ENCODE measurements around the gene SPEM3. TPM values are rescaled to one million over a fixed set of nuclear protein-coding genes. Genes with fewer than 3 reads are reported as not detected.

SPEM3 gene
- total and polyA plus RNA-seq, 2 of the 13 experiments (the other 11 are each of a cell fraction or from before 2014, with no cell fraction given): not detected

DNA sequence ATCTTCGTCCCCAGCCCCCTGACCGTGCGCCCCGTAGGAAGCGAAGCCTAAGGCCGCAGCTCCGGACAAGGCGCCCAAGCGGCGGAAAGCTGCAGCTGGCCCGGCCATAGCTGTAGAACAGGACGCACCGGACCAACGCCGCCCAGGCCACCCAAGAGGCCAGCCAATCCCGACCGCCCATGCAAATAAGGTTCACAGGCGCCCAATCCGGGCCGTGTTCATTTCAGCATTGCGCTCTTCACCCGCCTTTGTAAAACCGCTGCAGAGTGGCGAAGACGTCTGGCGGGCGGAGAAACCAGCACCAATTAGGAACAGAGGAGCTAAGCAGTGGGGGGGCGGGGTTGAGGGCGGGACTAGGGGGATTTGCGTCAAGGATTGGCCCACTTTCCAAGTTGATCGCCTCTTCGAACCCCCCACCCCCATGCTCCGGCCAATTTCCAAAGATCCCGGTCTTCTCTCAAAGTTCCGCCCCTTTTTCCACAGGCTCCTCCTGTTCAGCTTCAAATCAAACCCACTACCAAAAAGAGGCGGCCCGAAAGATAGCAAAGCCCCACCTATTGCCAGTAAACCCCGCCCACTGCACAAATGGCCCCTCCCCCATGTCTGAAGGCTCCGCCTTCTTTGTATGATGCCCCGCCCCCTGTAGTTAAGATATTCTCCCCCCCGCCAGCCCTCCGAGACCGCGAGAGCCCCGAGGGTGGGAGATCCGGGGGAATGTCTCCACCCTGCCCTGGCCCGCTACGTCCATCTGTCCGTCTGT lies 24.5 kb upstream of the SPEM3 start, which contains the start of gene TMEM256 (continued):
- TF ChIP-seq, protein P1, sequence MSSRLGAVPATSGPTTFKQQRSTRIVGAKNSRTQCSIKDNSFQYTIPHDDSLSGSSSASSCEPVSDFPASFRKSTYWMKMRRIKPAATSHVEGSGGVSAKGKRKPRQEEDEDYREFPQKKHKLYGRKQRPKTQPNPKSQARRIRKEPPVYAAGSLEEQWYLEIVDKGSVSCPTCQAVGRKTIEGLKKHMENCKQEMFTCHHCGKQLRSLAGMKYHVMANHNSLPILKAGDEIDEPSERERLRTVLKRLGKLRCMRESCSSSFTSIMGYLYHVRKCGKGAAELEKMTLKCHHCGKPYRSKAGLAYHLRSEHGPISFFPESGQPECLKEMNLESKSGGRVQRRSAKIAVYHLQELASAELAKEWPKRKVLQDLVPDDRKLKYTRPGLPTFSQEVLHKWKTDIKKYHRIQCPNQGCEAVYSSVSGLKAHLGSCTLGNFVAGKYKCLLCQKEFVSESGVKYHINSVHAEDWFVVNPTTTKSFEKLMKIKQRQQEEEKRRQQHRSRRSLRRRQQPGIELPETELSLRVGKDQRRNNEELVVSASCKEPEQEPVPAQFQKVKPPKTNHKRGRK (CRISPR knock-in tag; IDR thresholded peaks at IDR 0.05): no peak
- TF ChIP-seq ASH2L (IDR thresholded peaks at IDR 0.05; ENCODE audit: insufficient read length, low read depth, low read length) (peak; percentile 52), HES4 (CRISPR knock-in tag; IDR thresholded peaks at IDR 0.05; ENCODE audit: borderline replicate concordance) (no peak), ZNF724P (CRISPR knock-in tag; IDR thresholded peaks at IDR 0.05; ENCODE audit: borderline replicate concordance) (no peak), SP4 (CRISPR knock-in tag; IDR thresholded peaks at IDR 0.05) (peak; percentile 79), ZNF556 (CRISPR knock-in tag; IDR thresholded peaks at IDR 0.05; ENCODE audit: borderline replicate concordance) (peak; percentile 16; the same call in 1 of the 2 replicates), RBM39 (IDR thresholded peaks at IDR 0.05; ENCODE audit: low read depth, low read length, poor library complexity, severe bottlenecking) (peak; percentile 77), JDP2 (CRISPR knock-in tag; IDR thresholded peaks at IDR 0.05; ENCODE audit: borderline replicate concordance) (no peak), TP53 (CRISPR knock-in tag; conservative IDR thresholded peaks at IDR 0.05) (0 out of 2 replicates have a peak, but pooled peaks have one; percentile 16)
- TF ChIP-seq, protein P2, sequence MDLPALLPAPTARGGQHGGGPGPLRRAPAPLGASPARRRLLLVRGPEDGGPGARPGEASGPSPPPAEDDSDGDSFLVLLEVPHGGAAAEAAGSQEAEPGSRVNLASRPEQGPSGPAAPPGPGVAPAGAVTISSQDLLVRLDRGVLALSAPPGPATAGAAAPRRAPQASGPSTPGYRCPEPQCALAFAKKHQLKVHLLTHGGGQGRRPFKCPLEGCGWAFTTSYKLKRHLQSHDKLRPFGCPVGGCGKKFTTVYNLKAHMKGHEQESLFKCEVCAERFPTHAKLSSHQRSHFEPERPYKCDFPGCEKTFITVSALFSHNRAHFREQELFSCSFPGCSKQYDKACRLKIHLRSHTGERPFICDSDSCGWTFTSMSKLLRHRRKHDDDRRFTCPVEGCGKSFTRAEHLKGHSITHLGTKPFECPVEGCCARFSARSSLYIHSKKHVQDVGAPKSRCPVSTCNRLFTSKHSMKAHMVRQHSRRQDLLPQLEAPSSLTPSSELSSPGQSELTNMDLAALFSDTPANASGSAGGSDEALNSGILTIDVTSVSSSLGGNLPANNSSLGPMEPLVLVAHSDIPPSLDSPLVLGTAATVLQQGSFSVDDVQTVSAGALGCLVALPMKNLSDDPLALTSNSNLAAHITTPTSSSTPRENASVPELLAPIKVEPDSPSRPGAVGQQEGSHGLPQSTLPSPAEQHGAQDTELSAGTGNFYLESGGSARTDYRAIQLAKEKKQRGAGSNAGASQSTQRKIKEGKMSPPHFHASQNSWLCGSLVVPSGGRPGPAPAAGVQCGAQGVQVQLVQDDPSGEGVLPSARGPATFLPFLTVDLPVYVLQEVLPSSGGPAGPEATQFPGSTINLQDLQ (CRISPR knock-in tag; IDR thresholded peaks at IDR 0.05): no peak
- TF ChIP-seq, protein P3, sequence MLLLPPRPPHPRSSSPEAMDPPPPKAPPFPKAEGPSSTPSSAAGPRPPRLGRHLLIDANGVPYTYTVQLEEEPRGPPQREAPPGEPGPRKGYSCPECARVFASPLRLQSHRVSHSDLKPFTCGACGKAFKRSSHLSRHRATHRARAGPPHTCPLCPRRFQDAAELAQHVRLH (CRISPR knock-in tag; IDR thresholded peaks at IDR 0.05; ENCODE audit: borderline replicate concordance, low read depth): 0 out of 2 replicates have a peak, but pooled peaks have one; percentile 35
- TF ChIP-seq, protein P4, sequence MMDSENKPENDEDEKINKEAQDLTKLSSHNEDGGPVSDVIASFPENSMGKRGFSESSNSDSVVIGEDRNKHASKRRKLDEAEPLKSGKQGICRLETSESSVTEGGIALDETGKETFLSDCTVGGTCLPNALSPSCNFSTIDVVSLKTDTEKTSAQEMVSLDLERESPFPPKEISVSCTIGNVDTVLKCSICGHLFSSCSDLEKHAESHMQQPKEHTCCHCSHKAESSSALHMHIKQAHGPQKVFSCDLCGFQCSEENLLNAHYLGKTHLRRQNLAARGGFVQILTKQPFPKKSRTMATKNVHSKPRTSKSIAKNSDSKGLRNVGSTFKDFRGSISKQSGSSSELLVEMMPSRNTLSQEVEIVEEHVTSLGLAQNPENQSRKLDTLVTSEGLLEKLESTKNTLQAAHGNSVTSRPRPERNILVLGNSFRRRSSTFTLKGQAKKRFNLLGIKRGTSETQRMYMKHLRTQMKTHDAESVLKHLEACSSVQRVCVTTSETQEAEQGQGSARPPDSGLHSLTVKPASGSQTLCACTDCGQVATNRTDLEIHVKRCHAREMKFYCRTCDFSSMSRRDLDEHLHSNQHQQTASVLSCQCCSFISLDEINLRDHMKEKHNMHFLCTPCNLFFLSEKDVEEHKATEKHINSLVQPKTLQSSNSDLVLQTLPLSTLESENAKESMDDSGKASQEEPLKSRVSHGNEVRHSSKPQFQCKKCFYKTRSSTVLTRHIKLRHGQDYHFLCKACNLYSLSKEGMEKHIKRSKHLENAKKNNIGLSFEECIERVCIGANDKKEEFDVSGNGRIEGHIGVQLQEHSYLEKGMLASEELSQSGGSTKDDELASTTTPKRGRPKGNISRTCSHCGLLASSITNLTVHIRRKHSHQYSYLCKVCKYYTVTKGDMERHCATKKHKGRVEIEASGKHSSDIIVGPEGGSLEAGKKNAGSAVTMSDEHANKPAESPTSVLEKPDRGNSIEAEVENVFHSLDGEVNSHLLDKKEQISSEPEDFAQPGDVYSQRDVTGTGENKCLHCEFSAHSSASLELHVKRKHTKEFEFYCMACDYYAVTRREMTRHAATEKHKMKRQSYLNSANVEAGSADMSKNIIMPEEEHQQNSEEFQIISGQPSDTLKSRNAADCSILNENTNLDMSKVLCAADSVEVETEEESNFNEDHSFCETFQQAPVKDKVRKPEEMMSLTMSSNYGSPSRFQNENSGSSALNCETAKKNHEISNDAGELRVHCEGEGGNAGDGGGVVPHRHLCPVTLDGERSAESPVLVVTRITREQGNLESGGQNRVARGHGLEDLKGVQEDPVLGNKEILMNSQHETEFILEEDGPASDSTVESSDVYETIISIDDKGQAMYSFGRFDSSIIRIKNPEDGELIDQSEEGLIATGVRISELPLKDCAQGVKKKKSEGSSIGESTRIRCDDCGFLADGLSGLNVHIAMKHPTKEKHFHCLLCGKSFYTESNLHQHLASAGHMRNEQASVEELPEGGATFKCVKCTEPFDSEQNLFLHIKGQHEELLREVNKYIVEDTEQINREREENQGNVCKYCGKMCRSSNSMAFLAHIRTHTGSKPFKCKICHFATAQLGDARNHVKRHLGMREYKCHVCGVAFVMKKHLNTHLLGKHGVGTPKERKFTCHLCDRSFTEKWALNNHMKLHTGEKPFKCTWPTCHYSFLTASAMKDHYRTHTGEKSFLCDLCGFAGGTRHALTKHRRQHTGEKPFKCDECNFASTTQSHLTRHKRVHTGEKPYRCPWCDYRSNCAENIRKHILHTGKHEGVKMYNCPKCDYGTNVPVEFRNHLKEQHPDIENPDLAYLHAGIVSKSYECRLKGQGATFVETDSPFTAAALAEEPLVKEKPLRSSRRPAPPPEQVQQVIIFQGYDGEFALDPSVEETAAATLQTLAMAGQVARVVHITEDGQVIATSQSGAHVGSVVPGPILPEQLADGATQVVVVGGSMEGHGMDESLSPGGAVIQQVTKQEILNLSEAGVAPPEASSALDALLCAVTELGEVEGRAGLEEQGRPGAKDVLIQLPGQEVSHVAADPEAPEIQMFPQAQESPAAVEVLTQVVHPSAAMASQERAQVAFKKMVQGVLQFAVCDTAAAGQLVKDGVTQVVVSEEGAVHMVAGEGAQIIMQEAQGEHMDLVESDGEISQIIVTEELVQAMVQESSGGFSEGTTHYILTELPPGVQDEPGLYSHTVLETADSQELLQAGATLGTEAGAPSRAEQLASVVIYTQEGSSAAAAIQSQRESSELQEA (CRISPR knock-in tag; IDR thresholded peaks at IDR 0.05; ENCODE audit: not compliant biosample characterization): no peak
- TF ChIP-seq, protein P5, sequence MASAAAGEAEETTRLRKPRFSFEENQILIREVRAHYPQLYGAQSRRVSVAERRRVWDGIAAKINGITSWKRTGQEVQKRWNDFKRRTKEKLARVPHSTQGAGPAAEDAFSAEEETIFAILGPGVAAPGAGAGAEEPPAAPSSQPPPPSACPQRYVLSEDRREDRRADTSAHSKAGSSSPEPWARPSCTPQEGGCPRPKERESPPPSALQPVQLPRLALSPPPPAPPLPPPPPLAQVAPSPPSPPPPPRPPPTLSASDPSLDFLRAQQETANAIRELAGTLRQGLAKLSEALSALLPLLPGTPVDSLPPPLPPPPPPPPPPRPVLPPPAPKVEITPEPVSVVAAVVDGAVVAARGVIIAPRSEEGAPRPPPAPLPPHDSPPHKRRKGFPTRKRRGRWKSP (CRISPR knock-in tag; IDR thresholded peaks at IDR 0.05): peak; percentile 71

Data from HepG2 (cell line).